DOHH2 (cell line): ENCODE measurements around the gene C4BPA.

Experiments used
- H3F3A ChIP-seq: fragments of 200-600 bp; sonication (generic), shearing (Covaris generic); 2 replicates; pipeline ENCODE4 v1.6.0; 2016; ENCODE audit warnings: antibody characterized with exemption, mild to moderate bottlenecking; ENCODE audit not compliant: control insufficient read depth, insufficient read depth
- H3K27ac ChIP-seq: fragments of 200-600 bp; sonication (generic); 2 replicates; pipeline ENCODE4 v1.5.1; 2014; ENCODE audit warnings: low read depth, mild to moderate bottlenecking, low read length, moderate library complexity
- H3K27me3 ChIP-seq: fragments of 200-600 bp; sonication (generic); 2 replicates; pipeline ENCODE4 v1.6.1; 2014; ENCODE audit warnings: mild to moderate bottlenecking, low read length, mixed read lengths; ENCODE audit not compliant: control insufficient read depth
- H3K36me3 ChIP-seq: fragments of 200-600 bp; sonication (generic); 2 replicates; pipeline ENCODE4 v1.6.1; 2014; ENCODE audit warnings: mild to moderate bottlenecking, low read length, moderate library complexity, mixed read lengths; ENCODE audit not compliant: control insufficient read depth
- H3K4me1 ChIP-seq: fragments of 200-600 bp; sonication (generic); 2 replicates; pipeline ENCODE4 v1.6.1; 2014; ENCODE audit warnings: mild to moderate bottlenecking, low read length, mixed read lengths; ENCODE audit not compliant: control insufficient read depth
- H3K4me2 ChIP-seq: fragments of 200-600 bp; sonication (generic); 2 replicates; pipeline ENCODE4 v1.6.0; 2014; ENCODE audit warnings: mild to moderate bottlenecking, low read length, moderate library complexity
- H3K4me3 ChIP-seq: fragments of 200-600 bp; sonication (generic); 2 replicates; pipeline ENCODE4 v1.5.1; 2014; ENCODE audit warnings: mild to moderate bottlenecking, low read length, mixed read lengths
- H3K79me2 ChIP-seq: fragments of 200-600 bp; sonication (generic); 2 replicates; pipeline ENCODE4 v1.6.1; 2014; ENCODE audit warnings: mild to moderate bottlenecking, low read length, mixed read lengths; ENCODE audit not compliant: control insufficient read depth
- H3K9me2 ChIP-seq: fragments of 200-600 bp; sonication (generic); replicated peaks from 2 replicates; pipeline ENCODE4 v1.6.1; 2014; ENCODE audit warnings: mild to moderate bottlenecking, low read length, mixed read lengths; ENCODE audit not compliant: control insufficient read depth
- H3K9me3 ChIP-seq: fragments of 200-600 bp; sonication (generic); 2 replicates; pipeline ENCODE4 v1.6.1; 2014; ENCODE audit warnings: antibody characterized with exemption, low read length, mixed read lengths; ENCODE audit not compliant: control insufficient read depth, insufficient read depth
- H4K20me1 ChIP-seq: fragments of 200-600 bp; sonication (generic); 2 replicates; pipeline ENCODE4 v1.6.0; 2014; ENCODE audit warnings: low read depth, mild to moderate bottlenecking, antibody characterized with exemption, low read length, moderate library complexity; ENCODE audit not compliant: control insufficient read depth, insufficient read depth
- CTCF ChIP-seq: fragments of 200-600 bp; sonication (generic); IDR thresholded peaks from one replicate; pipeline ENCODE4 v1.5.1; 2014; ENCODE audit warnings: antibody characterized with exemption, mild to moderate bottlenecking, low read depth, low read length; ENCODE audit not compliant: poor library complexity, severe bottlenecking
- EZH2phosphoT487 ChIP-seq: fragments of 200-600 bp; sonication (generic); IDR thresholded peaks from 2 replicates; pipeline ENCODE4 v1.6.1; 2017; ENCODE audit warnings: borderline replicate concordance, mild to moderate bottlenecking, antibody characterized with exemption, low read length, moderate library complexity, mixed read lengths

C4BPA gene

DNA sequence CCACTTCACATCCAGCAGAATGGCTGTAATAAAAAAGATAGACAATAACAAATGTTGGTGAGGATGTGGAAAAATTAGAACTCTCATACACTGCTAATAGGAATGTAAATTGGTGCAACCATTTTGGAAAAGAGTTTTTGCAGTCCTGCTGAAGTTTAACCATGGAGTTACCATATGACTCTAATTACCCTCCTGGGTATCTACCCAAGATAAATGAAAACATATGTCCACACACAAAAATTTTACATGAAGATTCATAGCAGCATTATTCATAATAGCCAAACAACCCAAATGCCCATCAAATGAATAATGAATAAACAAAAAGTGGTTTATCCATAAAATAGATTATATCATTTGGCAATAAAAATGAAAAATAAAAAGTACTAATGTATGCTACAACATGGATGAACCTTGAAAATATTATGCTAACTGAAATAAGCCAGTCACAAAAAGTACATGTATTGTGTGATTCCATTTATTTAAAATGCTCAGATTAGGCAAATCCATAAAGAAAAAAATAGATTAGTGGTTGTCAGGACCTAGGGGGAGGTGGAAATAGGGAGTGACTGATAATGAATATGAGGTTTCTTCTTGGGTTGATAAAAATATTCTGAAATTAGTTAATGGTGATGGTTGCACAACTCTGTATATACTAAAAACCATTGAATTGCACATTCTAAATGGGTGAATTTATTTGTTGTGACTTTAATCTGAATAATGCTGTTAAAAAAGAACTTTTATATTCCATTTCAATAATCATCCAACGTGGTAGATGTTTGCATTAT lies 26.4 kb downstream of the C4BPA start:
- H3K4me3 ChIP-seq: no peak overlapping the region
- H3F3A ChIP-seq: no peaks in the 10 kb centered on the region
- no peaks in the 10 kb centered on the region for H3K79me2 ChIP-seq
- H3K9me2 ChIP-seq: no peaks in the 10 kb centered on the region
- H3K4me1 ChIP-seq: no peaks in the 10 kb centered on the region
- H4K20me1 ChIP-seq: no peaks in the 10 kb centered on the region
- TF ChIP-seq EZH2phosphoT487 (no peak), CTCF (no peak)
- no peak overlapping the region for H3K27ac ChIP-seq
- H3K9me3 ChIP-seq: peaks cover 13% of the 10 kb centered on the region
- 0 out of 2 replicates have a peak, but pooled peaks cover 2% of the 10 kb centered on the region for H3K27me3 ChIP-seq
- no peak overlapping the region for H3K4me2 ChIP-seq
- H3K36me3 ChIP-seq: no peaks in the 10 kb centered on the region

GRCh38 chr1:207131163-207131562 lies 27.1 kb downstream of the C4BPA start:
- H3K36me3 ChIP-seq: no peaks in the 10 kb centered on the region
- peaks cover 13% of the 10 kb centered on the region for H3K9me3 ChIP-seq
- TF ChIP-seq CTCF: no peak
- no peak for TF ChIP-seq EZH2phosphoT487
- H4K20me1 ChIP-seq: no peaks in the 10 kb centered on the region
- no peak overlapping the region for H3K4me2 ChIP-seq
- no peaks in the 10 kb centered on the region for H3K9me2 ChIP-seq
- H3K79me2 ChIP-seq: no peaks in the 10 kb centered on the region
- H3K4me3 ChIP-seq: no peak overlapping the region
- no peak overlapping the region for H3K27ac ChIP-seq
- H3K4me1 ChIP-seq: no peaks in the 10 kb centered on the region
- H3K27me3 ChIP-seq: 0 out of 2 replicates have a peak, but pooled peaks cover 2% of the 10 kb centered on the region
- no peaks in the 10 kb centered on the region for H3F3A ChIP-seq

- H3K27ac ChIP-seq: no peak overlapping the region
- TF ChIP-seq CTCF: no peak
- TF ChIP-seq EZH2phosphoT487: no peak
- no peaks in the 10 kb centered on the region for H3K27me3 ChIP-seq
- no peak overlapping the region for H3K4me2 ChIP-seq
- no peaks in the 10 kb centered on the region for H3K4me1 ChIP-seq
- H3K9me3 ChIP-seq: no peaks in the 10 kb centered on the region
- no peaks in the 10 kb centered on the region for H3K36me3 ChIP-seq
- no peaks in the 10 kb centered on the region for H4K20me1 ChIP-seq
- H3K79me2 ChIP-seq: no peaks in the 10 kb centered on the region
- no peaks in the 10 kb centered on the region for H3K9me2 ChIP-seq
- no peaks in the 10 kb centered on the region for H3F3A ChIP-seq
- H3K4me3 ChIP-seq: no peak overlapping the region
Observed at GRCh38 chr1:207134581-207134980, 30.5 kb downstream of the C4BPA start.
